Measurements from ENCODE around the gene PHC2.

Gene PHC2

GRCh38 chr1:33469691-33470090 is 38.8 kb upstream of the PHC2 start:
- no peak overlapping the region for H3K4me3 ChIP-seq (ENCODE audit: low read depth, low read length)
- TF ChIP-seq CTCF (IDR thresholded peaks at IDR 0.05; ENCODE audit: low read depth, low read length) = no peak

GRCh38 chr1:33468967-33469366 is 38.1 kb upstream of the PHC2 start:
- H3K4me3 ChIP-seq (ENCODE audit: low read depth, low read length) = no peak overlapping the region
- TF ChIP-seq CTCF (IDR thresholded peaks at IDR 0.05; ENCODE audit: low read depth, low read length) = no peak

DNA sequence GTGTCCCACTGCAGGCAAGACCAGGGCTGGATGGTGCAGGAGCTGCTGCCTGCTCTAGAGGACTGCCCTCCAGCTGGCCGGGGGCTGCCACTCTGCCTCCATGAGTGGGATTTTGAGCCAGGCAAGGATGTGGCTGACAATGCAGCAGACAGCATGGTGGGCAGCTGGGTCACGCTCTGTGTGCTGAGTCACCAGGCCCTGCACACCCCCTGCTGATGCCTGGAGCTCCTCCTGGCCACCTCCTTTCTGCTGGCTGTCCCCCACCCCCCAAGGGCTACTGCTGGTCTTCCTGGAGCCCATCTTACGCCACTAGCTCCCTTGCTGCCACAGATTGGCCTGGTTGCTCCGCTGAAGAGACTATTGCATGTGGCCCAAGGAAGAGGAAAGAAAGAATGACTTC is 37.6 kb upstream of the PHC2 start:
- no peak overlapping the region for H3K4me3 ChIP-seq (ENCODE audit: low read depth, low read length)
- TF ChIP-seq CTCF (IDR thresholded peaks at IDR 0.05; ENCODE audit: low read depth, low read length) = no peak

- TF ChIP-seq CTCF (IDR thresholded peaks at IDR 0.05; ENCODE audit: low read depth, low read length) = no peak
- no peak overlapping the region for H3K4me3 ChIP-seq (ENCODE audit: low read depth, low read length)
Measured at GRCh38 chr1:33468011-33468410, 37.1 kb upstream of the PHC2 start.

- no peak overlapping the region for H3K4me3 ChIP-seq (ENCODE audit: low read depth, low read length)
- TF ChIP-seq CTCF (IDR thresholded peaks at IDR 0.05; ENCODE audit: low read depth, low read length) = no peak
Measured at GRCh38 chr1:33466159-33466558, 35.3 kb upstream of the PHC2 start.

DNA sequence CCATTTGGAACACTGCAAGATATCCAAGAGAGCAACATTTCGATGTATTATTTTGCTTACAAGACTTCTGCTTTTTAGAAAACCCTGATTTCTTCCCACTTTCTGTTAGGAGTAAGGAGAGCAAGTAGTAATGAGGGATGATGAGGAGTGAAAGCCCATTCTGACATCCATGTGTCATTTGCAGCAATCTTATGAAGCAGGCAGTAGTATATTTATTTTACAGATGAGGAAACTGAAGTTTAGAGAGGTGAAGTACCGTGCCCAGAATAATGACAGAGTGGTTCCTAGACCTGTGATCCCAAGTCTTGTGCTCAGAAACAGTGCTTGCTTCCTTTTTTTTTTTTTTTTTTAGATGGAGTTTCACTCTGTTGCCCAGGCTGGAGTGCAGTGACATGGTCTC is 34.4 kb upstream of the PHC2 start:
- TF ChIP-seq CTCF (IDR thresholded peaks at IDR 0.05; ENCODE audit: low read depth, low read length) = no peak
- no peak overlapping the region for H3K4me3 ChIP-seq (ENCODE audit: low read depth, low read length)

DNA sequence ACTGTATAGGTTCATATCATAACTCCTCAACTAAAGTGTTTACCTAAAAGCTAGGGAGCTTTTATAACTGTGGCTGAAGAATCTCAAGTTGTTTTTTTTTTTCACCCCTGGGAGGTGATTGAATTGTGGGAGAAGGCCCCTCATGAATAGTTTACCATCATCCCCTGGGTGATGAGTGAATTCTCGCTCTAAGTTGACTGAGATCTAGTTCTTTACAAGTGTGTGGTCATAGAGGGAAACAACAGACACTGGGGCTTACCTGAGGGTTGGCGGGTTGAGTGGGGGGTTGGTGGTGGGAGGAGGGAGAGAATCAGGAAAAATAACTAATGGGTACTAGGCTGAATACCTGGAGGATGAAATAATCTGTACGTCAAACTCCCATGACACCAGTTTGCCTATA is 33.7 kb upstream of the PHC2 start:
- H3K4me3 ChIP-seq (ENCODE audit: low read depth, low read length) = no peak overlapping the region
- TF ChIP-seq CTCF (IDR thresholded peaks at IDR 0.05; ENCODE audit: low read depth, low read length) = no peak
